Brain microvascular endothelial cell (primary cell): ENCODE measurements around the gene GSN.

Experiments used
- DNase-seq: peaks from one replicate; pipeline ENCODE4 v3.0.0-alpha.2; 2020
- H3K27ac ChIP-seq: fragments of 250-450 bp; sonication (Bioruptor Pico); 2 replicates; pipeline ENCODE4 v1.5.1; 2020; ENCODE audit warnings: mild to moderate bottlenecking, moderate library complexity
- H3K27me3 ChIP-seq: fragments of 250-450 bp; sonication (Bioruptor Pico); replicated peaks from 2 replicates; pipeline ENCODE4 v1.5.1; 2020; ENCODE audit warnings: mild to moderate bottlenecking
- H3K36me3 ChIP-seq: fragments of 250-450 bp; sonication (Bioruptor Pico); replicated peaks from 2 replicates; pipeline ENCODE4 v1.5.1; 2020; ENCODE audit warnings: mild to moderate bottlenecking
- H3K4me3 ChIP-seq: 2 replicates; pipeline ENCODE4 v1.5.1; 2011; ENCODE audit warnings: low read depth, mild to moderate bottlenecking, control low read depth, low read length, moderate library complexity
- in situ Hi-C: cut with HindIII; loops from 2 replicates; pipeline ENCODE4 v1.10.0; 2017; ENCODE audit warnings: low sequenced_read_pairs, low pct_ligation_motif_present
- TF ChIP-seq, protein P1 (sequence below): IDR thresholded peaks from 2 replicates; pipeline ENCODE4 v1.5.1; 2011; ENCODE audit warnings: low read depth, mild to moderate bottlenecking, moderate library complexity, low read length, control low read depth, inconsistent platforms; ENCODE audit errors: missing control alignments

GSN gene

DNA sequence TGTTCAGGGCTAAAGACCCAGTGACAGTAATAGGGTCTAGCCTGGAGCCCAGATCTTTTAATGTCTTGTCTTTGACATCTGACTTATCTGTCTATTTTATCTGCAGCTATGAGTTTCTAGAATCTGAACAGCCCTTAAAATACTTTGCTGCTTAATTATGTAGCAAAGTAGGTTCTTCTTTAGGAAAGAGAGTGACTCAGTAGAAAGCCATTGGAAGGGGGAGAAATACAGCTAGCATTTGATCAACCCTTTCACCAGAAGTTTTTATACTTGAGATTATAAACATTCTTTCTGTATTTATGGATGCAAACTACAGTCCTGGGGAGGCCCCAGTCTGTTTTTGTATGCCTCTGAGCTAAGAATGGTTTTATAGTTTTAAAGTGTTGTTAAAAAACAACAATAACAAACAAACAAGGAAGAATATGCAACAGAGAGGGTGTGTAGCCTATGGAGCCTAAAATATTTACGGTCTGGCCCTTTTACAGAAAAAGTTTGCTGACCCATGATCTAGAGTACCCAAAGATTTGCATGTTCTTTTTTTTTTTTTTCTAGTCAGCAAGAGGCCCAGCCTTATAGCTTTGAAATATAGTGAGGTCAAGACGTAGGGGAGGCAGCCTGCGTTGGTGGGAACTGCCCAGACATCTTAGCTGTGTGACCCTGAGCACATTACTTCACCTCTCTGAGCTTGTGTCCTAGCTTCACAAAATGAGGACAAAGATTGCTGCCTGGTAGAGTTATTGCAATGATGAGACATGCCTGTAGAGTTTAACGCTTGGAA lies 9.7 kb downstream of the GSN start:
- DNase-seq = peak; percentile 46
- H3K27ac ChIP-seq = peak overlapping the region; percentile 82
- in situ Hi-C loops = no loop called here
- no peaks in the 10 kb centered on the region for H3K27me3 ChIP-seq
- peaks cover 2% of the 10 kb centered on the region for H3K36me3 ChIP-seq
- TF ChIP-seq, protein P1, sequence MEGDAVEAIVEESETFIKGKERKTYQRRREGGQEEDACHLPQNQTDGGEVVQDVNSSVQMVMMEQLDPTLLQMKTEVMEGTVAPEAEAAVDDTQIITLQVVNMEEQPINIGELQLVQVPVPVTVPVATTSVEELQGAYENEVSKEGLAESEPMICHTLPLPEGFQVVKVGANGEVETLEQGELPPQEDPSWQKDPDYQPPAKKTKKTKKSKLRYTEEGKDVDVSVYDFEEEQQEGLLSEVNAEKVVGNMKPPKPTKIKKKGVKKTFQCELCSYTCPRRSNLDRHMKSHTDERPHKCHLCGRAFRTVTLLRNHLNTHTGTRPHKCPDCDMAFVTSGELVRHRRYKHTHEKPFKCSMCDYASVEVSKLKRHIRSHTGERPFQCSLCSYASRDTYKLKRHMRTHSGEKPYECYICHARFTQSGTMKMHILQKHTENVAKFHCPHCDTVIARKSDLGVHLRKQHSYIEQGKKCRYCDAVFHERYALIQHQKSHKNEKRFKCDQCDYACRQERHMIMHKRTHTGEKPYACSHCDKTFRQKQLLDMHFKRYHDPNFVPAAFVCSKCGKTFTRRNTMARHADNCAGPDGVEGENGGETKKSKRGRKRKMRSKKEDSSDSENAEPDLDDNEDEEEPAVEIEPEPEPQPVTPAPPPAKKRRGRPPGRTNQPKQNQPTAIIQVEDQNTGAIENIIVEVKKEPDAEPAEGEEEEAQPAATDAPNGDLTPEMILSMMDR = no peak
- H3K4me3 ChIP-seq = peak overlapping the region; percentile 18

DNA sequence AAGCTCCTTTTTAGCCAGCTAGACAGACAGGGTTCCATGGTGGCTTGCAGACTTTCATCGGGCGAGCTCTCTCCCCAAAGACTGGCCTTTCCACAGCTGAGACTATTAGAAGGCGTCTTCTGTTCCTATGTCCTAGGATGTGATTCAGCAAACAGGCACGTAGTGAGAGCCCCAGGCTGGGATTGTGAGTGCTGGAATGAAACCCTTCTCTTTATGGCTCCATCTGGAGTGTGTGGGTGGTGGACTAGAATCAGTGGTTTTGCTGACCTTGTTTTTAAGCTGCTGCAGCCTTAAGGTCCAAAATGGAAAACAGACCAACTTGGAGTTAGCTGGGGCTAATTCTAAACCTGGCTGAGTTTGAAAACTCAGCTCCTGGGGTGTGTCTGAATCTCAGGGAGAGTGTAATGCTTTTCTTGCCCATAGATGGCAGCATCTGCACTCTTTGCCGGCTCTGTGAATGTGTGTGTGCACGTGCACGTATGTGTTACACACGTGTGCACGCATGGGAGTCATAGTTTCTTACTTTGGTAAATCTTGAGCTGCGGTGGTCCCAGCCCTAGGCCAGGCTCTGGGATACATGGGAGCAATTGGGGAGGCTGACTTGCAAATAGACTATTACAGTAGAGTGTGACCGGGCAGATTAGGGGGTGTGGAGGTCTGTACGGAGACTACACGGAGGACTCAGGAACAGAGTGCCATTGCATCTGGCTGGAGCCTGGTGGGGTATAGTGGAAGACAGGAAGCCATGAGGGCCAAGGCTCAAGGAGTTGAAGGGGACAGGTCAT lies 10.7 kb downstream of the GSN start:
- DNase-seq = peak; percentile 98
- peak overlapping the region; percentile 82 for H3K27ac ChIP-seq
- peaks cover 2% of the 10 kb centered on the region for H3K36me3 ChIP-seq
- in situ Hi-C loops = no loop called here
- H3K4me3 ChIP-seq = peak overlapping the region; percentile 18
- TF ChIP-seq, protein P1 = peak; percentile 83
- H3K27me3 ChIP-seq = no peaks in the 10 kb centered on the region

DNA sequence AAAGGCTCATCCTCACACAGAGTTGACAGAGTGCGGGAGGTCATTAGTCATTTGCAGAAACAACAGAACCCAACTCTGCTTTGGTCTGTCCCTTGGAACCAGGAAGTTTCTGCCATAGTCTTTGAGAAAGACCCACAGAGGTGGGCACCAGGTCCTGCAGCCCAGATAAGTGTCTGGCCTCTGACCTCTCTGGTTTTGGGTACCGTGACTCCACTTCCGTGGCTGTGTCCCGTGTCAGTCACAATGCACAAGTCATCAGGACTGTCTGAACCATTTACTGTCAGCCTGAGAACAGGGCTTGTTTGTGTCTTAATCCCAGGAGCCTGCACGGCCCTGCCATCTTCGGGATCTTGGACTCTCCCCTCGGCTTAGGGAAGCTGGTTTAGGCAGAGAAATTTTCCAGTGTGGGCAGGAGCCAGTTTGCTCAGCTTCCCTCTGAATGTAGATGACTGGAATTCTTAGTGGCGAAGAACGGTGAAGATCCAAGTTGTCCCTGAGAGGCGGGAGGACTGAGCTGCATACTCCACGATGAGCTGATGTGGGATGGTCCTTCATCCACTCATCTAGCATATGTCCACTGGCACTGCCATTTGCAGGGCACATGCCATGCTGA lies 11.9 kb downstream of the GSN start:
- Histone ChIP-seq H3K27ac (no peak overlapping the region), H3K27me3 (no peaks in the 10 kb centered on the region), H3K36me3 (peaks cover 2% of the 10 kb centered on the region), H3K4me3 (no peak overlapping the region)
- in situ Hi-C loops = no loop called here
- DNase-seq = no peak
- TF ChIP-seq, protein P1 = no peak

DNA sequence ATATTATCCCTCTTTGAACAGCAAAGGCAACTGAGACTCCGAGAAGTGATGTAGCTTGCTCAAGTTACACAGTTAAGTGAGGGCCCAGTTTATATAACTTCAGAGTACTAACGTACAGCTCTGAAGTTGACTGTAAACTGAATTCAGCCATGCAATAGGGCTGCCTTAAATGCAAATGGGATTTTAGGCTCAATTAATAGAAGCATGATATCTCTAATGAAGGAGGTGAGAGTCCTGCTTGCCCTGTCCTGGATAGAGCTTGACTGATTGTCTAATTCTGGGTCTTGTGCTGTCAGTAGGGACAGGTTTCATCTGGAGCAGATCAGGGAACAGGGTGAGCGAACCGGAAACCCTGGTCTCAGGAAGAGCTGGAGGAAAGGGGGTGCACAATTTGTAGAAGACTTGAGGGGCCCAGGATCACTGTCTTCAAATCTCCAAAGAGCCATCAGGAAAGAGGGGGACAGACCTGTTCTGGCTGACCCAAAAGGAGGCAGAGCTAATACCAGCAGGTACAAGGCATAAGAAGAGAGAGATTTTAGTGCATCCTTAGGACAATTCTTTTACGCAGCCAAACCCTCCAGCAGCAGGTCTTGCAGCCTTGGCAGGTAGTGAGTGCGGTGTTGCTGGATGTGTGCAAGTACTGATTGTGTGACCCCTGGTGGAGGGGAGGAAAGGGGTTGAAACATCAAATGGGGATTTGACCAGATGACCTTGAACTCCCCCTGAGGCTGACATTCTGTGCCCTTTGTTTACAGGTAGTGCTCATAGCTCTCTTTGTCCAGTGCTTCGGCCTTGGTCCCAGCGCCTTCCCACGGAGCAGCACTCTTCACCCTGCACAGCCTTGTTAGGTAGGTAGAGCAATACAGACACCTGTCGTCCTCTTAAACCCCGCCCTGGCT lies 13.0 kb downstream of the GSN start:
- Histone ChIP-seq H3K4me3 (no peak overlapping the region), H3K36me3 (peaks cover 2% of the 10 kb centered on the region), H3K27ac (no peak overlapping the region), H3K27me3 (no peaks in the 10 kb centered on the region)
- DNase-seq = no peak
- TF ChIP-seq, protein P1 = no peak
- in situ Hi-C loops = no loop called here

DNA sequence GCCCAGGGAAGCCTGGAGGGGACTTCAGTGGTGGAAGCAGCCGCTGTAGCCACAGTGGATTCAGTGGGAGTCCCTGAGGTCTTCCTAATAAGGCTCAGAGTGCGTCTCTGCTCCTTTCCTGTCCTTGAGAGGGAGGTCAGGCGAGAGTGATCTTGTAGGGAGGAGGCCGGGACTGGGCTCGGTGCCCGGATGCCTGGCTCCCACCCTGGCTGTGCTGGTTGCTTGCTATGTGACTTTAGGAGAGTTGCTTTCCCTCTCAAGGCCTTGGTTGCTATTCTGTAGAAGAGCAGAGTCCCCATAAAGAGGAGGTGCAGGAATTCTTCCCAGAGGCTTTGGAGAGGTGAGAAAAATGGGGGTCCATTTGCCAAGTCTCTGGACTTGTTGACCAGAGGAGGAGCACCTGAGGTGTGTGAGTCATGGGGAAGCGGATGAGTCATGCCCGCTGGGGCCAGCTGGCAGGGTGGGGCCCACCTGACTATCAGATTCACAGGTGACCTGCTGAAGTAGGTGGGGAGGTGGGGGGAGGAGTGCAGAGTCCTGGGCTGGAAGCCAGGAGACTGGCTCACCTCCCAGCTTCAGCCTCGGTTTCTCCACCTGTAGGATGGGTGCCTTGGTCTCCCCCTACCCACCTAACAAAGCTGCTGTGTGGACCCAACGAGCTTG lies 13.8 kb downstream of the GSN start:
- peaks cover 2% of the 10 kb centered on the region for H3K36me3 ChIP-seq
- TF ChIP-seq, protein P1 = no peak
- no peak overlapping the region for H3K4me3 ChIP-seq
- no peaks in the 10 kb centered on the region for H3K27me3 ChIP-seq
- in situ Hi-C loops = no loop called here
- DNase-seq = no peak
- no peak overlapping the region for H3K27ac ChIP-seq
